Brain microvascular endothelial cell (primary cell): Measurements from ENCODE around the gene ASCC3.

ENCODE experiments used
- DNase-seq: peaks from one replicate; pipeline ENCODE4 v3.0.0-alpha.2; 2020
- H3K27ac ChIP-seq: fragments of 250-450 bp; sonication (Bioruptor Pico); 2 replicates; pipeline ENCODE4 v1.5.1; 2020; ENCODE audit warnings: mild to moderate bottlenecking, moderate library complexity
- H3K27me3 ChIP-seq: fragments of 250-450 bp; sonication (Bioruptor Pico); replicated peaks from 2 replicates; pipeline ENCODE4 v1.5.1; 2020; ENCODE audit warnings: mild to moderate bottlenecking
- H3K36me3 ChIP-seq: fragments of 250-450 bp; sonication (Bioruptor Pico); replicated peaks from 2 replicates; pipeline ENCODE4 v1.5.1; 2020; ENCODE audit warnings: mild to moderate bottlenecking
- H3K4me3 ChIP-seq: 2 replicates; pipeline ENCODE4 v1.5.1; 2011; ENCODE audit warnings: low read depth, mild to moderate bottlenecking, control low read depth, low read length, moderate library complexity
- in situ Hi-C: cut with HindIII; loops from 2 replicates; pipeline ENCODE4 v1.10.0; 2017; ENCODE audit warnings: low sequenced_read_pairs, low pct_ligation_motif_present
- TF ChIP-seq, protein P1 (sequence below): IDR thresholded peaks from 2 replicates; pipeline ENCODE4 v1.5.1; 2011; ENCODE audit warnings: low read depth, mild to moderate bottlenecking, moderate library complexity, low read length, control low read depth, inconsistent platforms; ENCODE audit errors: missing control alignments

The ASCC3 gene

DNA sequence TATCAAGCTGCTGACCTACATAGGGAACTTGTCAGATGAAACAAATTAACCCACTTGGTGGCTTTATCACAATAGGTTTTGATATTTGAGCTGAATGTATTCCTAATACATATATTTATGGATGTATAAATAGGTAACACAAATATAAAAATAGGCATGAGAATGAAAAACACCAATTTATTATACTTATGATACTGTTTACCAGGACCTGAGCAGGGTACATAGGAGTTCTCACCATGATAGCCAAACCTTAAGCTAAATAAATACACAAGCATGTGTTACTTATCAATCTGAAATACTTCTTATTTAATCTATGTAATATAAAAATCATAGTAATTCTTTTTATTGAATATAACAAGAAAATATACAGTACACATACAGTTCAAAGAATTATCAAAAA is 25.0 kb downstream of the ASCC3 start:
- Histone ChIP-seq H3K27me3 (no peaks in the 10 kb centered on the region), H3K27ac (no peak overlapping the region), H3K36me3 (peaks cover 3% of the 10 kb centered on the region), H3K4me3 (no peak overlapping the region)
- no peak for DNase-seq
- in situ Hi-C loops, result no loop called here
- TF ChIP-seq, protein P1, sequence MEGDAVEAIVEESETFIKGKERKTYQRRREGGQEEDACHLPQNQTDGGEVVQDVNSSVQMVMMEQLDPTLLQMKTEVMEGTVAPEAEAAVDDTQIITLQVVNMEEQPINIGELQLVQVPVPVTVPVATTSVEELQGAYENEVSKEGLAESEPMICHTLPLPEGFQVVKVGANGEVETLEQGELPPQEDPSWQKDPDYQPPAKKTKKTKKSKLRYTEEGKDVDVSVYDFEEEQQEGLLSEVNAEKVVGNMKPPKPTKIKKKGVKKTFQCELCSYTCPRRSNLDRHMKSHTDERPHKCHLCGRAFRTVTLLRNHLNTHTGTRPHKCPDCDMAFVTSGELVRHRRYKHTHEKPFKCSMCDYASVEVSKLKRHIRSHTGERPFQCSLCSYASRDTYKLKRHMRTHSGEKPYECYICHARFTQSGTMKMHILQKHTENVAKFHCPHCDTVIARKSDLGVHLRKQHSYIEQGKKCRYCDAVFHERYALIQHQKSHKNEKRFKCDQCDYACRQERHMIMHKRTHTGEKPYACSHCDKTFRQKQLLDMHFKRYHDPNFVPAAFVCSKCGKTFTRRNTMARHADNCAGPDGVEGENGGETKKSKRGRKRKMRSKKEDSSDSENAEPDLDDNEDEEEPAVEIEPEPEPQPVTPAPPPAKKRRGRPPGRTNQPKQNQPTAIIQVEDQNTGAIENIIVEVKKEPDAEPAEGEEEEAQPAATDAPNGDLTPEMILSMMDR, result no peak

GRCh38 chr6:100851819-100852218 is 29.3 kb downstream of the ASCC3 start:
- TF ChIP-seq, protein P1, result no peak
- no peak for DNase-seq
- H3K36me3 ChIP-seq, result peaks cover 10% of the 10 kb centered on the region
- H3K27ac ChIP-seq, result no peak overlapping the region
- H3K27me3 ChIP-seq, result no peaks in the 10 kb centered on the region
- in situ Hi-C loops, result no loop called here
- no peak overlapping the region for H3K4me3 ChIP-seq

GRCh38 chr6:100850174-100850573 is 31.0 kb downstream of the ASCC3 start:
- Histone ChIP-seq H3K27ac (no peak overlapping the region), H3K27me3 (no peaks in the 10 kb centered on the region), H3K36me3 (peaks cover 10% of the 10 kb centered on the region), H3K4me3 (no peak overlapping the region)
- TF ChIP-seq, protein P1, result no peak
- in situ Hi-C loops, result no loop called here
- no peak for DNase-seq

DNA sequence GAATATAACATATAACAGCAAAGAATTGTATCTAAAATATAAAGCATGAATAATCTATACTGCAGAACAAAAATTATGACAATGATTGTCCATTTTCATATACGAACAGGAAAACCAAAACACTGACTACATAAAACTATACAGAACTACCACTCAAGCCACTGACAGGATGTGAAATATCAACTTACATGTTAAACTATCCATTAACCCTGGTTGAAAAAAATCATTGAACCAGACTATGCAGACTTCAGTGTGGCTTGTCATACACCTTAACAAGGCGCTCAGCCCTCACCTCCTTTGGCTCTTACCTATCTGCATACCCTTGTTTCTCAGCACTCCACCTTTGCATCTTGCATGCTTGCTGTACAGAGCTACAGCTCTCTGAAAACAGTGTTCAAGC is 34.9 kb downstream of the ASCC3 start:
- TF ChIP-seq, protein P1, result no peak
- Histone ChIP-seq H3K27ac (no peak overlapping the region), H3K4me3 (no peak overlapping the region), H3K36me3 (peaks cover 8% of the 10 kb centered on the region), H3K27me3 (no peaks in the 10 kb centered on the region)
- DNase-seq, result no peak
- in situ Hi-C loops, result no loop called here

DNA sequence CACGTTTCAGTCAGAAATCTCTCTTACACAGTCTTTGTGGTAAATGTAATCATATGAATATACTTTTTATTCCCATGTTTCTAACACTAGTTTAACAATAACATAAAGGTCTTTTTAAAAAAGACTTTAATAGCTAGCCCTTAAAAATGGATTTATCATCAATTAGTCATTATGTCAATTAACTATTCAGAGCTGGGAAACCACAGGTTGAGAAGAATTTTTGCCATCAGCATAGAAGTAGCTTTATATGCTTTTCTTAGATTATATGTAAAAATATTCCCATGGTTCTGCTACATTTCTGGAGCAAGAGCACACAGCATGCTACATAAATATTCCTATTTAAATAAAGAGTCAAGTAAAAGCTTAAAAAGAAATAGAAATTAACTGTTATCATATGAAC is 35.5 kb downstream of the ASCC3 start:
- no peak for DNase-seq
- no peak overlapping the region for H3K4me3 ChIP-seq
- no peak overlapping the region for H3K27ac ChIP-seq
- TF ChIP-seq, protein P1, result no peak
- in situ Hi-C loops, result no loop called here
- H3K27me3 ChIP-seq, result no peaks in the 10 kb centered on the region
- peaks cover 8% of the 10 kb centered on the region for H3K36me3 ChIP-seq

DNA sequence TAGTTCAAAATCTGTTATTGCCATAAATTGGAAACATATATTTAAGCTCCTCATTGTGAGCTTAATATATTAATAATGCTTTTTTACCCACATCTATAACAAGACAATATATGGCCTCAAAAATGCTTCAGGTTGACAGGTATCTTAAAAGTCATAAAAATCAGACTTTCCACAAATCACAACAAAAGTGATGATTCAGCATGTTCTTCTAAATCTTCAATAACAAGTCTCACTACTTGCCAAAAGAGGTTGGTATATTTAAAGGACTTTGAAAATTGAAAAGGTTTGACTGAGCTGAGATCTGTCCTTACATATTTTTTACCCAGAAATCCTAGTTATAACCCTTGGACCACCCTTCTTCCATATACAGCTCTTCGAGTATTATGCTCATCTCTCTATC is 41.7 kb downstream of the ASCC3 start:
- Histone ChIP-seq H3K27me3 (no peaks in the 10 kb centered on the region), H3K4me3 (no peak overlapping the region), H3K36me3 (no peaks in the 10 kb centered on the region), H3K27ac (no peak overlapping the region)
- no peak for DNase-seq
- in situ Hi-C loops, result no loop called here
- TF ChIP-seq, protein P1, result no peak
